Bronchial epithelial cell (primary cell): ENCODE data around the gene TACR1. TPM values are rescaled to one million over a fixed set of nuclear protein-coding genes. Genes with fewer than 3 reads are reported as not detected.

ENCODE experiments used
- DNase-seq: peaks from one replicate; pipeline ENCODE4 v3.0.0-alpha.2; 2010; ENCODE audit warnings: low read depth
- FAIRE-seq: peaks from 2 replicates; lab custom pipeline; 2011; peaks lifted over from hg19 to GRCh38; lab: Jason Lieb, UNC
- H3K27me3 ChIP-seq: 2 replicates; pipeline ENCODE4 v1.5.1; 2011; ENCODE audit warnings: low read length; ENCODE audit not compliant: control insufficient read depth, insufficient read depth
- H3K36me3 ChIP-seq: 2 replicates; pipeline ENCODE4 v1.5.1; 2011; ENCODE audit warnings: low read length; ENCODE audit not compliant: control insufficient read depth, insufficient read depth
- H3K4me3 ChIP-seq: 2 replicates; pipeline ENCODE4 v1.5.1; 2011; ENCODE audit warnings: mild to moderate bottlenecking, low read depth, low read length, control low read depth
- total RNA-seq: library from RNA; depleted of rRNA; stranded (reverse); fragments of >200 nt; gene quantifications from 2 replicates; pipeline ENCODE4 v1.2.1, GENCODE V29; 2014
- TF ChIP-seq, protein P1 (sequence below): IDR thresholded peaks from 2 replicates; pipeline ENCODE4 v1.5.1; 2011; ENCODE audit warnings: mild to moderate bottlenecking, moderate library complexity, low read length, control low read depth, inconsistent platforms; ENCODE audit not compliant: insufficient read depth, severe bottlenecking

The TACR1 gene
- total RNA-seq, 1 donor from 2014 or later, result not detected

DNA sequence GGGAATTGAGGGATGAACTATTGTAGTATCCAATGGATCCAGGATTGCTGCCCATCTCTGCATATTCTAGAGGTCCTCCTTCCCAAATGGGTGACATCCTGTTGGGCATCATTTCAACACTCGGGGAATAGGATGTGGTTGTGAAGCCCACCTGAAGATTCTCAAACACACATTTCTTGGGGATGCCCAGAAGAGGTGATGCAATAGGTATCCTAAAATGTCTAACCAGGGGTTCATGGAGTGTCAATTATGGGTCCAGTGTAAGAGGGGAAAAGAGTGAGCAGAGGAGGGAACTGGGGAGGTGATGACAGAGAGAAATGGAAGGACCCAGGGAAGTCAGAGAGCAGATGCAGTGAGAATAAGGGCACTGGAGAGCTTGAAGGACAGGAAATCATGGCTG, 188.7 kb downstream of the TACR1 start:
- FAIRE-seq, result no peak
- no peak overlapping the region for H3K4me3 ChIP-seq
- no peaks in the 10 kb centered on the region for H3K36me3 ChIP-seq
- no peak for DNase-seq
- TF ChIP-seq, protein P1, sequence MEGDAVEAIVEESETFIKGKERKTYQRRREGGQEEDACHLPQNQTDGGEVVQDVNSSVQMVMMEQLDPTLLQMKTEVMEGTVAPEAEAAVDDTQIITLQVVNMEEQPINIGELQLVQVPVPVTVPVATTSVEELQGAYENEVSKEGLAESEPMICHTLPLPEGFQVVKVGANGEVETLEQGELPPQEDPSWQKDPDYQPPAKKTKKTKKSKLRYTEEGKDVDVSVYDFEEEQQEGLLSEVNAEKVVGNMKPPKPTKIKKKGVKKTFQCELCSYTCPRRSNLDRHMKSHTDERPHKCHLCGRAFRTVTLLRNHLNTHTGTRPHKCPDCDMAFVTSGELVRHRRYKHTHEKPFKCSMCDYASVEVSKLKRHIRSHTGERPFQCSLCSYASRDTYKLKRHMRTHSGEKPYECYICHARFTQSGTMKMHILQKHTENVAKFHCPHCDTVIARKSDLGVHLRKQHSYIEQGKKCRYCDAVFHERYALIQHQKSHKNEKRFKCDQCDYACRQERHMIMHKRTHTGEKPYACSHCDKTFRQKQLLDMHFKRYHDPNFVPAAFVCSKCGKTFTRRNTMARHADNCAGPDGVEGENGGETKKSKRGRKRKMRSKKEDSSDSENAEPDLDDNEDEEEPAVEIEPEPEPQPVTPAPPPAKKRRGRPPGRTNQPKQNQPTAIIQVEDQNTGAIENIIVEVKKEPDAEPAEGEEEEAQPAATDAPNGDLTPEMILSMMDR, result no peak
- H3K27me3 ChIP-seq, result no peaks in the 10 kb centered on the region

DNA sequence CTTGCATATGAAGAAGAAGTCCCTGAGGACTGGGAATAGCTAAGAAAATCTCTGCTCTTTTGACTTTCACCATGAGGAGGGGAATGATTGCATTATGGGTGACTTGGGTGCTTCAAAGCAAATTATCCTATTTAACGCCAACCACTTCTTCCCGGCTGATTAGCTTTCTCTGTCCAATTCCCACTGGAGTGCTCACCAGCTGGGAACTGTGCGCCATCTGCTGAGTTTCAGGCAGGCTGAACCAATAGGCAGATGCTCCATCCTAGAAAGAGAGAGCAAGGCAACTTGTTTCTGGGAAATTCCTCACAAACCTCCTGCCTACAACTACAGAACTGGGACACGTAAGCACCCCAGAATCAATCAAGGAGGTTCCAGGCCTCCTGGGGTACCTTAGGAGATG, 191.5 kb downstream of the TACR1 start:
- Histone ChIP-seq H3K27me3 (no peaks in the 10 kb centered on the region), H3K4me3 (no peak overlapping the region), H3K36me3 (no peaks in the 10 kb centered on the region)
- FAIRE-seq (no peak), DNase-seq (no peak)
- TF ChIP-seq, protein P1, result no peak

DNA sequence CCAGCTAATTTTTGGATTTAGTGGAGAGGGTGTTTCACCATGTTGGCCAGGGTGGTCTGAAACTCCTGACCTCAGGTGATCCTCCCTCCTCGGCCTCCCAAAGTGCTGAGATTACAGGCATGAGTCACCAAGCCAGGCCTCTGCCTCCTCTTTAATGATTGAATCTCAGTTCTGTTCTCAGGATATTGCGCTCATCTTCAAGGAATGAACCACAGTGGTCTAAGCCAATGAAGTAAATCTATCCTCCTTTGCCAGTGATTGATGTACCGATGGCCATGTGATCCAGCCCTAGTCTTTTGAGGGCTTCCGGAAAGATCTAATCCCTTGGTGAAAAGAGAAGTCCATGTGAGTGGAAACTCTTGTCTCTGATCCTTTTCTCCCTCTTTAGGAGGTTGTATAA, 192.3 kb downstream of the TACR1 start:
- no peak for DNase-seq
- Histone ChIP-seq H3K36me3 (no peaks in the 10 kb centered on the region), H3K4me3 (no peak overlapping the region), H3K27me3 (no peaks in the 10 kb centered on the region)
- FAIRE-seq, result no peak
- TF ChIP-seq, protein P1, result no peak

DNA sequence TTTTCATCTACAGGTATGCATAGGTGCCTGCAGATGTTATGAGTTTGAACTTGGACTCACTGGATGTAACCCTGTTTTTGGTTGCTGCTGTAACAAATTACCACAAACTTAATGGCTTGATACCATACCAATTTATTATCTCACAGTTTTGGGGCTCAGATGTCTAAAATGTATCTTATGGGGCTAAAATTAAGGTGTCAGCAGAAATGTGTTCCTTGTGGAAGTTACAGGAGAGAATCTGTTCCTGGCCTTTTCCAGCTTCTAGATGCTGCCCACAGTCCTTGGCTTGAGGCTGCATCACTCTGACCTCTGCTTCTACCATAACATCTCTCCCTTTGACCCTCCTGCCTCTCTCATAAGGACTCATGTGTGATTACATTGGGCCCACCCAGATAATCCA, 193.3 kb downstream of the TACR1 start:
- TF ChIP-seq, protein P1, result no peak
- Histone ChIP-seq H3K27me3 (no peaks in the 10 kb centered on the region), H3K4me3 (no peak overlapping the region), H3K36me3 (no peaks in the 10 kb centered on the region)
- FAIRE-seq, result no peak
- no peak for DNase-seq

DNA sequence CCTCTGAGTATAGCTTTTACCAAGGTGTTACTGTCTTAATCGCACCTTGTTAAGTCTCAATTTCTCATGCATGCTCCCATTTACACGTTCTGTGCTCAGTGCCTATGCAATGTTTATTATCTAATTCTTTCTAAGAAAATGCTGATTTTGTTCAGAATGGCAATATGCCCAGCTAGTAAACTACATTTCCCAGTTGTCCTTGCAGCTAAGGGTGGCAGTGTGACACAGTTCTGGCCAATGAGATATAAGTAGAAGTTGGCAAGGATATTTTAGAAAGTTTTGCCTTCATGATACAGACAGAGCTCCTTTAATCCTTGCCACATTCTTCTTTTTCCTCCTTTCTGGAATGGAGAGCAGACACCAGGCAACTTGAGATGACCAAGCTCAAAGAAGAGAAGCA, 195.5 kb downstream of the TACR1 start:
- FAIRE-seq (no peak), DNase-seq (no peak)
- Histone ChIP-seq H3K27me3 (no peaks in the 10 kb centered on the region), H3K4me3 (no peak overlapping the region), H3K36me3 (no peaks in the 10 kb centered on the region)
- TF ChIP-seq, protein P1, result no peak

DNA sequence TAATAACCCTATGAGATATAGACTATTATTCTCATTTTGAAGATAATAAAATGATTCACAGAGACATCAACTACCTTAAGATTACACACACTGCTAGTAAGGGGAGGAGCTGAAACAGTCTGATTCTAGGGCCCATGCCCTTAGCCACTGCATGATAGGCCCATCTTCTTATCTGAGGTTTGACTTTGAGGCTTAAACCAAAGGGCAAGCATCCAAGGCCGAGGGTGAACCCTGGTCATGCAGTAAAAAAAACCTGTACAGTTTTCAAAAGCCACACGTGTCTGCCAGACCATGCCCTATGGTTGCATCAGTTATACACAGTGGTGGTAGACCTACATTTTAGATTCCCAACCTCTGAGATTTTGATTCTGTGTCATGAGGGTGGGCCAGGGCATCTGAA, 196.0 kb downstream of the TACR1 start:
- no peak for DNase-seq

More for the DNA sequence above, 196.0 kb downstream of the TACR1 start:
- TF ChIP-seq, protein P1, result no peak
- no peak for FAIRE-seq
- no peaks in the 10 kb centered on the region for H3K36me3 ChIP-seq
- no peaks in the 10 kb centered on the region for H3K27me3 ChIP-seq
- no peak overlapping the region for H3K4me3 ChIP-seq
